Cardiac septum (tissue), 1 donor: Measurements from ENCODE around the gene TEX101. TPM values are rescaled to one million over a fixed set of nuclear protein-coding genes. Genes with fewer than 3 reads are reported as not detected.

Experiments used
- DNase-seq: peaks from one replicate; pipeline ENCODE4 v3.0.0-alpha.2; 2020; ENCODE audit warnings: low spot score
- intact Hi-C: fragments of 100-400 bp; cut with DNase I; formaldehyde crosslinking; loops from one replicate; pipeline ENCODE4 v1.14.0; 2022
- total RNA-seq: library from RNA; stranded (reverse); fragmentation: NEBNext Ultra II Directional; extraction: Animal tissue kit (Norgen Biotek cat#: 25700); gene quantifications from one replicate; pipeline ENCODE4 v1.2.1, GENCODE V29; 2021
- donor health status: DM: no; HTN: no; CAD: no.

The TEX101 gene
- total RNA-seq, 1 donor from 2014 or later: not detected

GRCh38 chr19:43466793-43467192 lies 52.1 kb downstream of the TEX101 start:
- intact Hi-C loops: no loop called here
- no peak for DNase-seq

- intact Hi-C loops: no loop called here
- DNase-seq: no peak
Measured at GRCh38 chr19:43467276-43467675, 52.6 kb downstream of the TEX101 start.

- no peak for DNase-seq
- intact Hi-C loops: no loop called here
Measured at GRCh38 chr19:43467730-43468129, 53.0 kb downstream of the TEX101 start.

Other genes with a start within 250 kb of the TEX101 start
- gene PSG5, start 228.4 kb upstream of the TEX101 start, total RNA-seq: not detected
- gene PSG4, start 209.3 kb upstream of the TEX101 start, total RNA-seq: not detected
- gene PSG9, start 145.4 kb upstream of the TEX101 start, total RNA-seq: not detected
- 1.4 TPM for gene CD177, start 61.2 kb upstream of the TEX101 start, total RNA-seq
- not detected for gene LYPD3, start 50.7 kb downstream of the TEX101 start, total RNA-seq
- 7.3 TPM for gene PHLDB3, start 89.9 kb downstream of the TEX101 start, total RNA-seq
- 12.2 TPM for gene ETHE1, start 112.3 kb downstream of the TEX101 start, total RNA-seq
- gene ZNF575, start 118.3 kb downstream of the TEX101 start, total RNA-seq: 1.7 TPM
- gene XRCC1, start 160.6 kb downstream of the TEX101 start, total RNA-seq: 17.9 TPM
- 1.7 TPM for gene PINLYP, start 160.9 kb downstream of the TEX101 start, total RNA-seq
- gene IRGQ, start 181.2 kb downstream of the TEX101 start, total RNA-seq: 30.2 TPM
- gene ZNF576, start 181.7 kb downstream of the TEX101 start, total RNA-seq: 11.5 TPM
- 0.38 TPM for gene SRRM5, start 197.2 kb downstream of the TEX101 start, total RNA-seq
- gene ZNF428, start 204.7 kb downstream of the TEX101 start, total RNA-seq: 35.6 TPM
- gene CADM4, start 225.0 kb downstream of the TEX101 start, total RNA-seq: 5.7 TPM